Thoracic aorta (tissue), 2 donors: ENCODE results near the gene GALNT7. TPM values are rescaled to one million over a fixed set of nuclear protein-coding genes. Genes with fewer than 3 reads are reported as not detected.
A peak's percentile ranks its signal among the peaks of the same experiment; 100 is the strongest.

Experiments used
- ATAC-seq: fragments of 150-250 bp; one replicate; pipeline ENCODE4 v1.8.0; 2017; ENCODE audit warnings: low read depth; ENCODE audit not compliant: insufficient number of reproducible peaks, low FRiP score
- DNase-seq: peaks from one replicate; pipeline ENCODE4 v3.0.0-alpha.2; 2020; ENCODE audit warnings: low spot score
- H3K27ac ChIP-seq, 2 donors: fragments of 200-600 bp; sonication (generic); 1 replicate in 1 of 2; 2 replicates in 1 of 2; pipeline ENCODE4 v1.5.1; 2016; ENCODE audit warnings: mild to moderate bottlenecking in 2 of 2, moderate library complexity in 2 of 2
- H3K27me3 ChIP-seq: fragments of 200-600 bp; sonication (generic); replicated peaks from 2 replicates; pipeline ENCODE4 v1.6.0; 2016; ENCODE audit warnings: mild to moderate bottlenecking; ENCODE audit not compliant: insufficient read depth
- H3K36me3 ChIP-seq: fragments of 200-600 bp; sonication (generic); one replicate; pipeline ENCODE4 v1.5.1; 2016
- H3K4me1 ChIP-seq, 2 donors: fragments of 200-600 bp; sonication (generic); 1 replicate in 1 of 2; 2 replicates in 1 of 2; pipeline versions ENCODE4 v1.5.1 to v1.6.0; 2016; ENCODE audit warnings: low read depth in 2 of 2, mild to moderate bottlenecking in 1 of 2; ENCODE audit not compliant: control insufficient read depth in 1 of 2
- H3K4me3 ChIP-seq: fragments of 200-600 bp; sonication (generic); 2 replicates; pipeline ENCODE4 v1.5.1; 2016; ENCODE audit warnings: mild to moderate bottlenecking
- H3K9me3 ChIP-seq: fragments of 200-600 bp; sonication (generic); 2 replicates; pipeline ENCODE4 v1.5.1; 2016
- CTCF ChIP-seq: fragments of 200-600 bp; sonication (generic); IDR thresholded peaks from one replicate; pipeline ENCODE4 v1.5.1; 2019; ENCODE audit warnings: antibody characterized with exemption
- total RNA-seq, 2 donors: library from RNA; depleted of rRNA; stranded (reverse); fragments of >200 nt; gene quantifications; one replicate each; pipeline versions ENCODE4 v1.1.0 to v1.2.3, GENCODE V29; 2016

Gene GALNT7
- total RNA-seq, 2 donors from 2014 or later, result 12.7 to 23.1 TPM

- no peak for TF ChIP-seq CTCF
- Histone ChIP-seq H3K36me3 (no peaks in the 10 kb centered on the region), H3K4me3 (peak overlapping the region; percentile 88), H3K9me3 (no peaks in the 10 kb centered on the region), H3K27me3 (no peaks in the 10 kb centered on the region), H3K27ac (peak overlapping the region; percentile 33 to 36), H3K4me1 (peaks cover 7 to 22% of the 10 kb centered on the region in 2 donors)
- ATAC-seq, result no peak
- no peak for DNase-seq
Measured at GRCh38 chr4:173332021-173332487, 163.4 kb downstream of the GALNT7 start.

GRCh38 chr4:173332963-173333657 is 164.5 kb downstream of the GALNT7 start:
- Histone ChIP-seq H3K9me3 (no peaks in the 10 kb centered on the region), H3K27ac (peak overlapping the region; percentile 95 to 98), H3K4me3 (peak overlapping the region; percentile 88), H3K4me1 (peaks cover 7 to 22% of the 10 kb centered on the region in 2 donors), H3K36me3 (no peaks in the 10 kb centered on the region), H3K27me3 (no peaks in the 10 kb centered on the region)
- ATAC-seq, result no peak
- DNase-seq, result no peak
- no peak for TF ChIP-seq CTCF

- ATAC-seq (peak; percentile 23), DNase-seq (no peak)
- peak overlapping the region; percentile 95 to 98 for H3K27ac ChIP-seq
- no peaks in the 10 kb centered on the region for H3K9me3 ChIP-seq
- TF ChIP-seq CTCF, result no peak
- no peaks in the 10 kb centered on the region for H3K36me3 ChIP-seq
- no peaks in the 10 kb centered on the region for H3K27me3 ChIP-seq
- peak overlapping the region; percentile 88 for H3K4me3 ChIP-seq
- H3K4me1 ChIP-seq, result peaks cover 7 to 22% of the 10 kb centered on the region in 2 donors
Measured at GRCh38 chr4:173333658-173334084, 165.1 kb downstream of the GALNT7 start.

- peak; percentile 99 for ATAC-seq
Measured at GRCh38 chr4:173334085-173334890, 165.7 kb downstream of the GALNT7 start, which contains the start of gene HMGB2. HMGB2 (minus strand) TSS chr4:173334358; CDS start chr4:173333649, 709 bp downstream.

More at GRCh38 chr4:173334085-173334890, 165.7 kb downstream of the GALNT7 start, which contains the start of gene HMGB2:
- Histone ChIP-seq H3K4me3 (peak within 1 kb of the TSS; percentile 88), H3K27me3 (no peaks in the 10 kb centered on the region), H3K9me3 (no peaks in the 10 kb centered on the region), H3K36me3 (no peaks in the 10 kb centered on the region), H3K27ac (peak within 1 kb of the TSS; percentile 95 to 98), H3K4me1 (peaks cover 7 to 22% of the 10 kb centered on the region in 2 donors)
- TF ChIP-seq CTCF, result no peak
- DNase-seq, result peak; percentile 100
